HG02870 (cell line): ENCODE measurements around the gene MAN1C1.

ENCODE experiments used
- ATAC-seq: cut with Tn5 transposase; IDR thresholded peaks from one replicate; pipeline ENCODE4 v1.9.1; 2021; ENCODE audit warnings: mild to moderate bottlenecking, moderate library complexity; ENCODE audit not compliant: unreplicated experiment

Gene MAN1C1

GRCh38 chr1:25796811-25797458, 180.3 kb downstream of the MAN1C1 start:
- ATAC-seq = no peak

DNA sequence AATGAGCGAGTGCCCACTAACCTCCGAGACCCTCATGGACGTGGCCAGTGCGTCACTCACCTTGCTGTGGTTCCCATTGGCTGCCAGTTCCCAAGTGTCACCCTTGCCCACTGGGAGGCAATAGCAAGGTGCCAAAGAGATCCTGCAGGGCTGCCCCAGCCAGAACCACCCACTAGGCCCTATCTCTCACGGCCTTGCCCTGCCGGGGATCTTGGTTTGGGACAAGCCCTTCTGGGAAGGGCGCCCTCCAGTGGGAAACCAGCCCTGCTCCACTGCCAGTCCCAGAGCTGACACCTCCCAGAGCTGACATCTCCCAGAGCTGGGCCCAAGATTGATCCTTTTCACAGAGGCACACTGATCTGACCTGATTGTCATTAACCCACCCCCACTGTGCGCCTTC, 181.3 kb downstream of the MAN1C1 start:
- no peak for ATAC-seq

DNA sequence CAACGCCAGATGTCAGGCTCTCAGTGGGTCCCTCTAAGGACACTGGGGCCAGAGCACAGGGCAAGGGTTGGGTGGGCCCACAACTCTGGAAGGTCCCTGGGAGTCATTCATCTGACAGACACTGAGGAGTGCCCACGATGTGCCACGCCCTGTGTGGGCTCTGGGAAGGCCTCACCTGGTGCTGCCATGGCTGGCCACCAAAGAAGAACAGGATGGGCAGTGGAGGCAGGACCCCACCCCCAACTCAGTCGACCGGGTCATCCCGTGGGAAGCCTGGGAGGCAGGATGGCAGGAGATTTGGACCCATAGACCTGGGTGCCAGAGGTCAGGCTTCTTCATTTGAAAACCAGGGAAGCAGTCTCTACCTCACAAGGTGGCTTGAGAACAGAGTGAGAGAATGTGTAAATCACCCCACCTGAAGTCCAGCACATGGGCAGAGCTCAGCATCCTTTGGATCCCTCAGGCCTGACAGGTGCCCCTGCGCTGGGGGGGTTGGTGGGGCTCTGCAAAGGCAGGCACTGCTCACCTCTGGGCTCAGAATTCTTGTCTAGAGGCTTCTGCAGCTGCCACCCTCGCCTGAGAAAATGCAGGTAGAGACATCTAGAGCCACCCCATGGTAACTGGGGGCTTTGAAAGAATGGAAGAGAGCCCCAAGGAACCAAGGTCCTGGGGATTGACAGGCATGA, 182.2 kb downstream of the MAN1C1 start:
- no peak for ATAC-seq

- no peak for ATAC-seq
Observed at GRCh38 chr1:25799352-25799934, 182.9 kb downstream of the MAN1C1 start.

GRCh38 chr1:25799935-25800702, 183.5 kb downstream of the MAN1C1 start, which contains the start of gene SELENON:
Gene SELENON (plus strand): TSS chr1:25800193. CDS start chr1:25800231, 38 bp downstream.
- ATAC-seq = no peak

DNA sequence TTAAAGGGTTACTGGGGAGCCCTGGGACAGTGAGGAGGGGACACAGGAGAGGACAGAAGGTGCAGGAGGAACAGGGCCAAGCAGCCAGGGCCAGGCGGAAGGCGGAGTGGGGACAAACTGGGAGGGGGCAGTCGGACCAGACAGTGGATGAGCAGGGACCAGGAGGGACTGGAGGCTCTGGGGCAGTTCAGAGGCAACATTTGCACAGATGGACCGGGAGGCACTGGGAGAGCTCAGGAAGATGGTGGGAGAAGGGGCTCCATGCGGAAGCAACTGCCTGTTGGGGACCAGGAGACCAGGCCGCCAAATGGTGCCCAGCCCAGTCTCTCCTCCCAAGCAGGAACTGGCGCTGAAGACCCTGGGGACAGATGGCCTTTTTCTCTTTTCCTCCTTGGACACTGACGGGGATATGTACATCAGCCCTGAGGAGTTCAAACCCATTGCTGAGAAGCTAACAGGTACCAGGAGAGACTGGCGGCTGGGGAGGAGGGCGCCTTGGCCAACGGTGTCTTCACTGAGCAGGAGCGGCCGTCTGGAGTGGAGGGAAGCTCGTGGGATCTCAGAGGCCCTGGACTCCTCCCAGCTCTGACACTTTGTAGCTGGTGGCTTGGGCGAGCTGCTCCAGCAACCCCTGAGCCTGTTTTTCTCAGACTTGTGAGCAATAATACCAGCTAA, 184.2 kb downstream of the MAN1C1 start:
- no peak for ATAC-seq

DNA sequence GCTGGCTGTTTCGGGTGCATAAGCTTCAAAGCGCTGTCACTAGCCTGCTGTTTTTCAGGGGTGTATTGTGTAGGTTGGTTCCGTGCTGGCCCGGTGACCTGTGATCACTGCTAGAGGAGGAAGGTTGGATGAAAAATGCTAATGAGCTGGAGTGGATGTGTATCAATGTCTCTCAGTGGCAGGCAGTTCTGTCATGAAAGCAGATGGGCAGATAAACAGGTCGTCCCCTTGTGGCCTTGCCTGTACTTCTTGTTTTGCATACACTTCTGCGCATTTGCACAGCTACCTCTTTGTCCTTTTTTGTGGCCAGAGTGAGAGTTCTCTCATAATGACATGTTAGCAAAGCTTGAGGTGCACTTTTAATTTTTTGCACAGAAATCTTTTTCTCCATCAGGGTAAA, 186.3 kb downstream of the MAN1C1 start:
- ATAC-seq = no peak

DNA sequence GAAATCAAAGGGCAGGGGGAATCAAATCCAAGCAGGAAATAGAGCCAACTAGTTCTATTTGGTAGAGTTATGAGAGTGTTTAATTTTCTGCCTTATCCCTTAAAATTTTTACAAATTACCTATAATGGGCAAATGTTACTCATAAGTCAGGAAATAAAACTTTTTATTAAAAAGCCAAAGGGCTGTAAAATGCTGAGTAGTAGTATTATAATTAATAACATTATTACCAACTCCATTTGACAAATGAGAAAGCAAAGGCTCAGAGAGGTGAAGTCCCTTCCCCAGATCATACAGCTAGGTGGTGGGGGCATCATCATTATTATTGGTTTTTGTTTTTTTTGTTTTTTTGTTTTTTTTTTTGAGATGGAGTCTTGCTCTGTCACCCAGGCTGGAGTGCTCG, 186.8 kb downstream of the MAN1C1 start:
- ATAC-seq = no peak

GRCh38 chr1:25804244-25804963, 187.8 kb downstream of the MAN1C1 start:
- ATAC-seq = no peak

GRCh38 chr1:25804964-25805862, 188.6 kb downstream of the MAN1C1 start:
- no peak for ATAC-seq

- no peak for ATAC-seq
Observed at GRCh38 chr1:25805863-25806225, 189.3 kb downstream of the MAN1C1 start.

DNA sequence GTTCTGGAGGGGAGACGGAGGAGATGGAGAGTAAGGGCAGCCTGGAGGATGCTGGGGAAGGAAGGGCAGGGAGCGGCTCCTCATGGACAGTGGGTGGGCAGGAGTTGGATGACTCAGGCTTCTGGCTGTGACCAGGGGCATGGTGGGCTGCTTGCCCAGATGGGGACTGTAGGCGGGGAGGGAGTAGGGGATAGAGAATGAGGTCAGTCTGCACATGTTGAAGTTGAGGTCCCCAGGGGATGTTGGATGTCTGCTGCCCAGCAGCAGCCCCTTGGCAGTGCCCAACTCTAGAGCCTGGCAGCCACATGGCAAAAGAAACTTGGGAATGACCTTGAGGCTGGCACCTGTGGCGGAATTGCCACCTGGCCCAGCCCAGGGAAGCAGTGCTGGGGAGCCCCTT, 189.8 kb downstream of the MAN1C1 start:
- ATAC-seq = no peak

GRCh38 chr1:25807480-25808390, 191.1 kb downstream of the MAN1C1 start:
- ATAC-seq = no peak

DNA sequence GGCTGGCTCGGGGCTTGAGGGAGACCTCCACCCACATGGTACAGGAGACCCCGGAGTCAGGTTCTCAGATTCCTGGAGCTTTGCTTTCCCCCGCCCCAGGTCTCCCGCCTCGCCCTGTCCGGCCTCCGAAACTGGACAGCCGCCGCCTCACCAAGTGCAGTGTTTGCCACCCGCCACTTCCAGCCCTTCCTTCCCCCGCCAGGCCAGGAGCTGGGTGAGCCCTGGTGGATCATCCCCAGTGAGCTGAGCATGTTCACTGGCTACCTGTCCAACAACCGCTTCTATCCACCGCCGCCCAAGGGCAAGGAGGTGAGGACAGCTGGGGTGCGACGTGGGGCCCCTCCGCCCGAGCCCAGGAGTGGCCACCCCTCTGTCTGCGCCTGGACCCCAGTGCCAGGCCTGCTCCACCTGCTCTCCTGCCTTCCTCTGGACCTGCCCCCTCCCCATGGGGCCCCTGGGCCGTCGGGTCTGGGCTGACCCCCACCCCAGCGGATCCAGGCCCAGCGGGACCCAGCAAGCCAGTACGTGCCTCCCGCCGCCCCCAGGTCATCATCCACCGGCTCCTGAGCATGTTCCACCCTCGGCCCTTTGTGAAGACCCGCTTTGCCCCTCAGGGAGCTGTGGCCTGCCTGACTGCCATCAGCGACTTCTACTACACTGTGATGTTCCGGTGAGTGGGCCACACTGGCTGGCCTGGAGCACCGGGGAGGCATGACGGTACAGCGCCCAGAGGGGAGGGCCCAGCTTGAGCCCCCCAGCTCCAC, 192.1 kb downstream of the MAN1C1 start:
- no peak for ATAC-seq

GRCh38 chr1:25809283-25809926, 192.8 kb downstream of the MAN1C1 start:
- no peak for ATAC-seq

GRCh38 chr1:25809929-25810328, 193.3 kb downstream of the MAN1C1 start:
- ATAC-seq = no peak
